ENCODE measurements around the gene RPRD1B.

The RPRD1B gene

DNA sequence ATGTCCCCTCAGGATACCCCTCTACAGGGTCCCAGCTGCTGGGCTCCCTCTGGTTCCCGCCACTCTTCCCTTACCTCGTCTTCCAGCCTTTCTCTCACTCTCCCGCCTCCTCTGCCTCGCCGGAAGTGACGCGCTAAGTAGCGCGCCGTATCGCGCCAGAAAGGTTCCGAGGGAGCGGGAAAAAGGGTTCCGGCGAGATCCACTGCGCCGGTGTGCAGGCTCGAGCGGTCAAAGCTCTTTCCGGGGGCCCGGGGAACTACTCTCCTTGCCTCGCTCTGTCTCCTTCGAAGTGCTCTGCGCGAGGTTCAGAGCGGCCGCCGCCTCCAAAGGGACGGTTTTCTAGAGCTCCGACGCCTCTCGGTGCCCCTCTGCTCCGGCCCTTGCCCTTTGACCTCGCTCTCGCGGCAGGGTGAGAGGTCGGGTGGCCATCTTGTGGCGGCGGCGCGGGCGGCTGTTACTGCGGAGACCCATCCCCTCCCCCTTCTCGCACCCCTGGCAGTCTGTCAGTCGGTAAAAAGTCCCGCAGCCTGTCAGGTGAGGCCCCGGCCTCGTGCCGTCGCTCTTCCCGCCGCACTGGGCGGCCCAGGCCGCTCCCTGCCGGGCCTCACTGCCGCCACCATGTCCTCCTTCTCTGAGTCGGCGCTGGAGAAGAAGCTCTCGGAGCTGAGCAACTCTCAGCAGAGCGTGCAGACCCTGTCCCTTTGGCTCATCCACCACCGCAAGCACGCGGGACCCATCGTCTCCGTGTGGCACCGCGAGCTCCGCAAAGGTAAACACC is at the start of gene RPRD1B, which contains the start of gene TTI1:
Gene RPRD1B (plus strand): TSS at position 417 of the 778 bp plus-strand sequence. CDS start 202 bp downstream, at position 619.
Gene TTI1 (minus strand): TSS at position 127 of the 778 bp plus-strand sequence. CDS start 19,640 bp downstream, outside the sequence.
- peak; percentile 94 for DNase-seq (ENCODE audit: low spot score)

GRCh38 chr20:37984018-37984785 is 49.3 kb upstream of the RPRD1B start:
- DNase-seq (ENCODE audit: low spot score) = no peak

- DNase-seq (ENCODE audit: low spot score) = no peak
These were observed 47.3 kb upstream of the RPRD1B start for GRCh38 chr20:37986044-37986858.

DNA sequence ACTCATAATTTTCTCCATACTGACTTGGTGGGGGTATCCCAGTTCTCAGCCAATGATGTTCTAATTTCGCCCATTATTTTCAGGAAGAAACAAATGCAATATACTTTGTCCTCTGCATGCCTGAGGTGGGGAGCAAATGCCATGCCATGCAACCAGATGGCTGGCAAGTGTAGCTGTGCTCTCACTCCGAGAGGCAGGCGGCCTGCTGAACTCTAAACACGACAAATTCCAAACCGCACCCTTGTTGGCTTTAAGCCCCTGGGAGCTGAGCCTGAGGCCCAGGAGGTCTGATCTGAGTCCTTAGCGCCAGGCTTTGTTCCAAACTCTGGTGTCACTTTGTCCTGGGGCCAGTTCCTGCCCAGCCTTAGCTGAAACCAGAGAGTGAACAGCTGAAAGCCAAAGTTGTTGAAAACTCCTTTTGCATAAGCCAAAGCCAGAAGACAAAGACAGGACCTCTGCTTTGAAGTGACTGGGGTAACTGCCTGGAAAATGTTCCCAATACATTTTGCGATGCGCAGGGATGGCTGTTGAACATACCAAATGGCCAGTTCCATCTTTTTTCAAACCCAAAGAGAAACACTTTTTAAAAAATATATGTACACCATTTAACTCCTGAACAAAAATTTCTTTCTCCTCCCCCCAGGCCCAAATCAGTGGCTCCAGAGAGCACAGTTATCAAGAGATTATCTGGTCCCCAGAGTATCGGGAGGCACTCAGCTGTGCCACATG is 46.5 kb upstream of the RPRD1B start:
- no peak for DNase-seq (ENCODE audit: low spot score)

- no peak for DNase-seq (ENCODE audit: low spot score)
These were observed 45.8 kb upstream of the RPRD1B start for GRCh38 chr20:37987602-37988290.

DNA sequence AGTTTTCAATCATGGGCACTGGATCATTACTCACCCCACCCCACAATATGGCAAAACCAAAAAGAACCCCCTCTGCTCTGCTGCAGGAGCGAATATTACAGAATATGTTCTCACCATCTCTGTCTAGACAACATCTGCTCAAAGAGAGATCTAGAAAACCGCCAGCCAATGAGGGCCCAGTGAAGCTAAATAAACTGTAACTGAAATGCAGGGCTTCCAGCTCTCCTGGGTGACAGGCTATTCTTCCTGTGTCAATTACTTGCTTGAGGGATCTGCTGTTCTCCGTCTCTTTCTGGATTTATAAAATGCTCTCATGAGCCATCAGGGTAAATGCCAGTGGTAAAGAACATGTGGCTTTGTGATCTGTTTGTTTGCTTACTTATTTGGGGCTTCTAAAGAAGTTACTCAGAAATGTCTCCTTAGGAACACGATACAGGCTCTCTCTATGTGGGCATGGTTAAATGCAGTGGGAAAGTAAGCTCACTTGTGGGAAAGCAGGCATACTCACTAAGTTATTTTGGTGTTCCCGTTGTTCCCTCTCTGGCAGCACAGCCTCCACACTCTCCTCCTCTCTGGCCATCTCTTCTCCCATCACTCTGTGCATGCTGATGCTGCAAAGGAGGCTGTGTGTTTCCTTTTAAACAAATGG is 45.1 kb upstream of the RPRD1B start:
- no peak for DNase-seq (ENCODE audit: low spot score)

DNA sequence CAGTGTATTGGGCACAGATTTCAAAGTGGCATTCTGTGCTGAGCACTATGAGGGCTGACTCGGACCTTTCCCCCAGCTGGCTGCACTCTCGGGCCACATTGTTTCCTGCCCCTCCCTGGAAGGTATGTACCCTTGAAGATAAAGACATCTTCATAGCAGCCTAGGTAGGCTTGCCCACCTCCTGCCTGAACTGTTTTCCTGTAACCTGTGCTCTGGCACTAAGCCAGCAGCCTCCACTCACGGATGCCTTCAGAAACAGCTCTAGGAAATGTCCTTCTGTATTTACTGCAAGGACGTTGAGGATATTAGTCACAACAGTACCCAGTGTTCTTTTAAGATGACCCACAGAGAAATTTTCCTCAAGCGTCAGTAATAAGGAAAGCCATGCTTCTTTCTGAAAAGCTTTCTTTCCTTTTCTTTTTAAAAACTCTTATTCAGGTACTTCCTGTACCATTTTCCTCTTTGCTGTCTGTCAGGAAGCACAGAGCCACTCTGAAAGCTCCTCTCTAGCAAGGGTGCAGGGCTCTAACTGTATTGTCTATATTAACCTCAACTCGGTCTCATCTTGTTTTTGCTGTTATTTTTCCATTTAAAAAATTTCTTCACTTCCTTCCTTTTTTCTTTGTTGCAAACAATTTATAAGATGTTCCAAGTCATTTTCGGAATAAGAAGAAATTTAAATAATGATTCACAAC is 43.8 kb upstream of the RPRD1B start:
- no peak for DNase-seq (ENCODE audit: low spot score)

- DNase-seq (ENCODE audit: low spot score) = peak; percentile 56
These were observed 42.9 kb upstream of the RPRD1B start for GRCh38 chr20:37990571-37991151.

- no peak for DNase-seq (ENCODE audit: low spot score)
These were observed 42.2 kb upstream of the RPRD1B start for GRCh38 chr20:37991157-37991866.

DNA sequence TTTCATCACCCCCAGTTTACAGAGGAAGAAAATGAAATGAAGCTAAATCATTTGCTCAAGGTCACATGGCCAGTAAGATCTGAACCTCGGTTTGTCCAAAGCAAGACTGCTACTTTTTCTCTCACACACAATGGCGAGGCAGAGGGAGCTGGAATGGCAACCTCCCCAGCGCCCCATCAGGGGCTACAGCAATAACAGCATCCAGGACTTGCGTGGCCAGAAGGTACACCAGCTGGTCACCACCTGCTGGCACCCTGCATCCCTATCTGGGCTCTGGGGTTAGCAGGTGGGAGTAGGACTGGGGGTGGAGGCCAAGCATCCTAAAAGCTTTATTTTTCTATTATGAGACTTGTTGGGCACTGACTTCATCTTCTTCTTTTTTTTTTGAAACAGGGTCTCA is 41.6 kb upstream of the RPRD1B start:
- no peak for DNase-seq (ENCODE audit: low spot score)

DNA sequence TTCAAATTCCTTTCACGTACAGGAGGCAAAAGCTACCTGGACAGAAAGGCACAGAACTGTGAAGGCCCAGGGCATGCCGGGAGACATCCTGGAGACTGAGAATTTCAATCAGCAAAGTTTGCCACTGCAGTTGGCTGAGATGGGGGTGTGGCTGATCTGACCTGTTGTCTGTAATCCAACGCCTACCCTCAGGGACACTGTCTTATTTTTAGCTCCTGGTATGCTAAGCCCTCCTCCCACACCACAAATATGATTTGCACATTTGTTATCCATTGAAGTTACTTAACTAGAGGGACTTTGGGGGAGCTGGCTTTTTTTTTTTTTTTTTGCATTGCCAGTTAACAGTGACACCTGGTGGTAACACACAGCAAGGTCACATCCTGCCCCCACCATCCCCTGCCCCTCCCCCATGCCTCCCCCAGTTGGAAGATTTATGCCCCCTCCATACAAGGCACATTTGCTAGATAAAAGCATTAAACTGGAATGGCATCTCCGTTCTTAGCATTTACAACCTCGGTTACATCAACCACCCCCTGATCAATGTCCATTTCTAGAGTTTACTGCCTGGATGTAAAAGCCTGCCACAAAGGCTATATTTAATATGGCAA is 40.6 kb upstream of the RPRD1B start:
- DNase-seq (ENCODE audit: low spot score) = peak; percentile 23

- no peak for DNase-seq (ENCODE audit: low spot score)
These were observed 39.0 kb upstream of the RPRD1B start for GRCh38 chr20:37994512-37994911.

DNA sequence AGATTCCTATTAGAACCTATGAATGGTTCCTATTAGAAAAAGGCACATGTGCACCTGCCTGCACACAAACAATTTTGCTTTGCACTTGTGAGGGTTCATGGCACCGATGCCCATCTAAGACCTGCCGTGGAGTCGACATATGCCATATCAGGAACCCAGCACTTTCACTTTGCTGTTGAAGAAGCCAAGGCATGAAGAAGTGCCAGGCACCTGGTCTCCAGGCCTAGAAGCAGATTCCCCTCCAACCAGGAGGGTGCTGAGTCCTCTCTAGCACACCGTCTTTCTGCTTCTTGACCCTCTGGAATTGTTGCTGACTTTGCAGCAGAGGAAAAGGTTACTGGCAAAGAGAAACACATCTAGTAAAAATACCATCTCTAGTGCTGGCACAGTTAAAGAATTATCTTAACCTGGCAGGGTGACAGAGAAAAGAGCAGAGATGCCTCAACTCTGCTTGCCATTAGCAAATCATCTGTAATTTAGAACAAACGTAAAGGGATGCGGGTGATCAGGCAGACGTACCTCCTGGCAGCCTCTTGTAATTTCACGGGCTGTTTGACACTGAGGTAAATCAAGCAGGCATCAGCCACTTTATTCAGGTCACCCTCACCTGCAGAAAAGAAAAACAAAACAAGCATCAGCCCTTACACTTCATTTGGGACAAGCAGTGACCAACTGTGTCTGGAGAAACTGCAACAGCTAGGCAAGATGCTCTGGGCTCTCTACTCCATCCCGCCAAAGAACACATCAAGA is 37.5 kb upstream of the RPRD1B start:
- DNase-seq (ENCODE audit: low spot score) = no peak

DNA sequence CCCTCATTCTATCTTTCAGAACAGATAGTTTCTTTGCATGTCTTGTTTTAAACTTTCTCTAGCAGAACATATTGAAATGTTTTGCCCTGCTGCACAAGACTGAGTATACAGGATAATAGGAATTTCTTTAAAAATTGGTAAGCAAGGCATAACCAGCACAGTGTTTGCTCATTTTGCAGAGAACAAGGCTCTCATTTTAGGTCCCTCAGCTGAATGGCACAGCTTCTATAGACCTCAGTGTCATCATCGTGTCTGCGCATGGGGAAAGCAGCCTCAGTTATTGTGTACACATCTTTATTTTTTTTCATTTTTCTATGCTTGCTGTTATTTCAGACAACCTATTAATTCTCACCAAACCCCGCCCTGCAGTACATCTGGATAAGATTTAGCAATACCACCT is 36.0 kb upstream of the RPRD1B start:
- DNase-seq (ENCODE audit: low spot score) = no peak

DNA sequence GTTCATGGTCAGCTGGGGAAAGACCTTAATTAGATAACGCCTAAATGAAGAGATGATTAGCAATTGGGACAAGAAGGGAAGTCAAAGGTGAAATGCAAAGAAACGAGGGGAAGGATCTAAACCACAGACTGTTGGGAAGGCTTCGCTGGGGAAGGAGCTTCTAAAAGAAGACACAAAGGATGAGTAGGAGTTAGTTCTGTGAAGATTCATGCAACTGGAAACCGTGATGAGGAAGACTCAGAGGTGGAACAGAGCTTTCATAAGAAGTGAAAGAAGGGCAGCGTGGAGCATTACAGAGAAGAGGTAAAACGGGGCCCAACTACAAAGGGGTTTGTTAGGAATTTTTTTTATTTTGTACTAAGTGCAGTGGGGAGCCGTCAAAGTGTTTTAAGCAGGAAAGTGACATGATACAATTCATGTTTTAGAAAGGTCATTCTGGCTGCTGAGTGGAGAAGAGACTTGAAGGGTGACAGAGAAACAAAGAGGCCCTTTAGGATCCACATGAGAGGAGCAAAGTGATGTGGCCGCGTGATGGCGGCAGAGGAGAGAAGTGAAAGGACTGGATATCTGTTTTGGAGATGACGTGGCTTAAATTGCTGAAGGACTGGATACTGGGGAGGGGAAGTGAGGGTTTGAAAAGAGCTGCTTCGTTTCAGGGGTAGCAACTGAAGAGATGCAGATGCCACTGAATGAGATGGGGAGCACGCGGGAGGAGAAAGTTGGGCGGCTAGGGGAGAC is 33.9 kb upstream of the RPRD1B start:
- no peak for DNase-seq (ENCODE audit: low spot score)

- no peak for DNase-seq (ENCODE audit: low spot score)
These were observed 33.3 kb upstream of the RPRD1B start for GRCh38 chr20:38000293-38000692.

Data from RKO (cell line).